Activated gamma-delta T cell treated with anti-CD3 and anti-CD28 coated beads, Interleukin-2, amount 50 U/mL, for 16 hours (primary cell): ENCODE results near the gene KCNK18.

Experiments used
- DNase-seq: peaks from one replicate; pipeline ENCODE4 v3.0.0-alpha.2; 2020; ENCODE audit warnings: low read depth

The KCNK18 gene

DNA sequence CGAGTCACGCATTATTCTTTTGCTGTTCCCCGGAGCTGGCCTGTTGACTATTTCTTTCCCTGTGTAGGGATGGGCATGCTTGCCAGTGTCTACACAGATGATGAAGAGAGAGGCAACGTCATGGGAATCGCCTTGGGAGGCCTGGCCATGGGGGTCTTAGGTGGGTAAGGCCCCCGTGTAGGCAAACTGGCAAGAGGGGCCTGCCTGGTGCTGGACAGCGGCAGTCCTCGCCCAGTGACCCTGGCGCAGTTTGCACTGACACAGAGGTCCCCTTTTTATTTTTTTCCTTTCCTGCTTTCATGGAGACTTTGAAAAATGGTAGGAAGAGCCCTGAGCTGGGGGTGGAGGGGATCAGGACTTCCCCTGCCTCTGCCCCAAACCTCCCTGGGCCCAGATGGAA is 57.0 kb downstream of the KCNK18 start:
- no peak for DNase-seq

DNA sequence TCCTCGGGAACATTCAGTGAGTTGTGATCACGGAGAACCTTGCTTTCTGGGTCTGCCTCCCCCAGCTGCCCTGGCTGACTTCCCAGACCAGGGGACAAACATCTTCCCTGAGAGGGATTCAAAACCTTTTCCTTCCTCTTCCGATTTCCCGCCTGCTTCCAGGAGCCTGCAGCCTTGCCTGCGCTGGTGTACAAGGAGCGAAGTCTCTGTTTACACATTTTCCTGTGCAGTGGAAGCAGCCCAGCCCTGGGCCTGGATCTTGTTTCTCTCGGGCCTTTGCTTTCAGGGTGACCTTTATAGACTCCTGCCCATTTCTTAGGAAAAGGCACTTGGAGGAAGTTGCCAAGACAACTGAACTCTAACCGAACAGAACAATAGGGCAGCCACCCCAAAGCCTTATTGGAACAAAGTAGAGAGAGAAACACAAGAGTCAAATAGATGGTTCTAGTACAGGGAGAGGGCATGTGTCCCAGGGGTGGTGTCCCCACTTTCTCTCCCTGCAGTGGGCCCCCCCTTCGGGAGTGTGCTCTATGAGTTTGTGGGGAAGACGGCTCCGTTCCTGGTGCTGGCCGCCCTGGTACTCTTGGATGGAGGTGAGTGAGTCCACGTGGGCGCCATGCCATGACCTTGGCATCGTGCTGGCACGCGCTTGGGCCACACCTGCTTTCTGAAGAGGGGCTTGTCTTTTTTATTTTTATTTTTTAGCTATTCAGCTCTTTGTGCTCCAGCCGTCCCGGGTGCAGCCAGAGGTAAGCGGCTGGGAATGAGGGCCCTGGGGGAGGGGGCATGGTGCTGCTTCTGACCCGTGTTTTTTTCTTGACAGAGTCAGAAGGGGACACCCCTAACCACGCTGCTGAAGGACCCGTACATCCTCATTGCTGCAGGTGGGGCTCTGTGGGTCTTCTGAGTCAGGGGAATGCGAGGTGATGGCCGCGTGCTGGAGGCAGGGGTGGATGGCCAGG is 57.8 kb downstream of the KCNK18 start:
- DNase-seq = no peak

DNA sequence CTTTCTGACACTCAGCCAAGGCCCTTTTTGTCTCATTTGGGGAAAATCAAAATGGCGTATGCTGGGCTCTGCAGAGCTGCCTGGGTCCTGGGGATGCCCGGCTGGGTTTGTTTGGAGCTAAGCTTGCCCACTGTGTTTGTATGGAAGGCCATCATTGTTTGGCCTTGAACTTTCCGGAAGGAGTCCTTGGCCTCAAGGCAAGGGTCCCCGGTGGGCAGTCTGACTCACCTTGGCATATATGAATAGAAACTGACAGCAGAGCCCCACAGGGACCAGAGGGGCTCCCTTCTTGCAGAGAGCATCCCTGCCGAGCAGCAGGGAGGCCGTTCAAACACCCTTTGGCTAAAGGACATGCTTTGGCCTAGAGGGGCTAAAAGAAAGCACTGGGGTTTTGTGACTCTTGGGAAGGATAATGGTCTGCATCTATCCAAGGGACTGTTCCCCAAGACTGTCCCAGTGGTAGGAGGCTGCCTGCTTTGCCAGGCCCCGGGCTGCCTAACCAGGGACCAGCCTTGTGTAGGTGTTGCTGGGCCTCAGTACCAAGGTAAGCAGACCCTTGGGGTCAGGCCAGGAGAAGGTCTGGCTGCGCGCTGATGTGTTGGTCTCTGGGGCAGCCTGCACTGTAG is 58.7 kb downstream of the KCNK18 start:
- DNase-seq = no peak

DNA sequence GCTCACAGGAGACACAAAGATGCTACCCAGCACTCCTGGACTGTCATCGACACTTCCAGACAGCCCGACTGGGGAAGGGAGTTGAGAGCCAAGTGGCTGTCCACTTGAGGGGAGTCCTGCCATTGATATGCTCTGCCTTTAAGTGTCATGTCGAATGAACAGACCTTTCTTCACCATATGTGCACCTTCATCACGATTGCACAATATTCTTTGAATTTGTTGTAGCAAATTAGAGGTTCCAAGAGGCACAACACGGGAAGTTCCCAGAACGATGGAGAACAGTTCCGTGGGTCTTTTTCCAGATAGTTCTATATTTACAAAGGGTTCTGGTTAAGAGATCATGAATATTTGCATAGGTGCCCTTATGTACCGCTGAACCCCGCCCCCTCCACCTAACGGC is 59.6 kb downstream of the KCNK18 start:
- no peak for DNase-seq

DNA sequence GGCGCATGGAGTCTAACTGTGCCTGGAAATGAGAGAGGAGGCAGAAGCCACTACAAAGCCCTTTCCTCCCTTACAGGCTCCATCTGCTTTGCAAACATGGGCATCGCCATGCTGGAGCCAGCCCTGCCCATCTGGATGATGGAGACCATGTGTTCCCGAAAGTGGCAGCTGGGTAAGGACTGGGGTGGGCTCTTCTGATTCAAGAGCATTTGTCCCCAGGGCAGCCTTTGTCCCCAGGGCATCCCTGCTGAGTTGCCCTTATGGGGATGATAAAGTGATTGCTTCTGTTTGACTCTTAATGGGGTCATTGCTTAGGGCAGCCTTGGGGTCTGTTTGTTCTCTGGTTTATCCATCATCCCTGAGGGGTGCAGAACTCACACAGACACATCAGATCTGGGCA is 60.4 kb downstream of the KCNK18 start:
- DNase-seq = no peak

DNA sequence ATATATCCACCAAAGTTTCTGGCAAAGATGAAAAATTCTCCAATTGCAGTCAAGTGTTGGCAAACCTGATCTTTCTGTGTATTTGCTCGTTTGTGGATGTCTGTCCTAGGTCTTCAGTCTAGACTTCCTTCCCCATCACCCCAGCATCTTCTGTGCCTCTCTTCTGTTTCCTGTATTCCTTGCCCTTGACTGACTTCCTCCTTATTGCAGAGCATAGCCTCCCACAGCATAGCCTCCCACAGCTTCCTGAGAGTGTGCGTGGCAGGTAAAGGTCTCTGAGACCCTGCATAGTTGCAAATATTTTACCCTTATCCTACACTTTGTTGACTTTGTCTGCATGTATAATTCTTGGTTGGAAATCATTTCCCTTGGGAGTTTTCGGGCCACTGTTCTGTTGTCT is 62.0 kb downstream of the KCNK18 start:
- no peak for DNase-seq
